ENCODE data around the gene DYNLT4. TPM values are rescaled to one million over a fixed set of nuclear protein-coding genes. Genes with fewer than 3 reads are reported as not detected.

Gene DYNLT4
- total and polyA plus RNA-seq, 2 donors (not counting 3 experiments of a cell fraction or from before 2014, with no cell fraction given) = 0.46 to 0.62 TPM

GRCh38 chr1:44785501-44786137 is 21.5 kb downstream of the DYNLT4 start:
- POLR2A ChIA-PET = no interaction called here

More at GRCh38 chr1:44785501-44786137, 21.5 kb downstream of the DYNLT4 start:
- intact Hi-C loops (cut with micrococcal nuclease) = loop anchor here (1.0 kb wide), 2 partner anchors 34 to 227 kb away; partner anchors contain the start of gene UROD
- Histone ChIP-seq H3K4me2 (ENCODE audit: insufficient read depth, low read length) (peak overlapping the region; percentile 43), H4K20me1 (replicated peaks; ENCODE audit: control insufficient read depth, extremely low read depth, insufficient read depth, low read length) (no peaks in the 10 kb centered on the region), H3K4me3 (replicated peaks in 1 of 3; ENCODE audit: insufficient read depth in 1 of 3, low read depth in 1 of 3, low read length in 3 of 3) (peak overlapping the region in 1 of 3 experiments; percentile 12), H3K9ac (replicated peaks; ENCODE audit: extremely low read depth, insufficient read depth, low read length) (no peak overlapping the region), H3K36me3 (ENCODE audit: control insufficient read depth in 2 of 2, extremely low read depth in 1 of 2, insufficient read depth in 2 of 2, low read length in 2 of 2) (no peaks in the 10 kb centered on the region), H3K9me3 (replicated peaks; ENCODE audit: control insufficient read depth, insufficient read depth, low read length) (no peaks in the 10 kb centered on the region), H3K27ac (ENCODE audit: insufficient read depth, low read depth, low read length) (no peak overlapping the region), H3K9me1 (replicated peaks; ENCODE audit: control insufficient read depth, extremely low read depth, insufficient read depth, low read length) (no peaks in the 10 kb centered on the region), H3K79me2 (ENCODE audit: control insufficient read depth, insufficient read depth, low read length) (no peaks in the 10 kb centered on the region), H3K27me3 (ENCODE audit: control insufficient read depth in 2 of 2, insufficient read depth in 2 of 2, low read length in 2 of 2) (no peaks in the 10 kb centered on the region), H3K4me1 (ENCODE audit: control insufficient read depth, extremely low read depth, insufficient read depth, low read length) (peaks cover 10% of the 10 kb centered on the region), H2AFZ (ENCODE audit: low read depth, low read length) (peak overlapping the region; percentile 70)
- CTCF ChIA-PET = interaction anchor here (1.2 to 1.9 kb wide), 4 partner anchors 10 to 225 kb away, joined by 4 to 5 read pairs (median 4); partner anchors contain the start of genes HECTD3, RNU5D-1 and RPS8
- DNase-seq (ENCODE audit: low read depth, low spot score) = no peak
- FAIRE-seq = no peak
- TF ChIP-seq EZH2 (IDR thresholded peaks at IDR 0.05; ENCODE audit: borderline replicate concordance, low read depth, low read length, severe bottlenecking) (no peak), JUN (IDR thresholded peaks at IDR 0.05; ENCODE audit: borderline replicate concordance, insufficient read depth, insufficient read length, low read depth) (no peak), FOS (IDR thresholded peaks at IDR 0.05; ENCODE audit: borderline replicate concordance, insufficient read depth, low read length) (no peak), POLR2A (IDR thresholded peaks at IDR 0.05; ENCODE audit: low read depth, low read length) (no peak), GATA2 (IDR thresholded peaks at IDR 0.05; ENCODE audit: insufficient read depth, insufficient read length, low read depth, low read length) (no peak), MYC (IDR thresholded peaks at IDR 0.05; ENCODE audit: low read depth, low read length) (no peak), POLR2AphosphoS5 (IDR thresholded peaks at IDR 0.05; ENCODE audit: insufficient read depth, low read depth, low read length) (no peak), MAX (IDR thresholded peaks at IDR 0.05; ENCODE audit: insufficient read depth, insufficient read length) (no peak)
- TF ChIP-seq, protein P1, sequence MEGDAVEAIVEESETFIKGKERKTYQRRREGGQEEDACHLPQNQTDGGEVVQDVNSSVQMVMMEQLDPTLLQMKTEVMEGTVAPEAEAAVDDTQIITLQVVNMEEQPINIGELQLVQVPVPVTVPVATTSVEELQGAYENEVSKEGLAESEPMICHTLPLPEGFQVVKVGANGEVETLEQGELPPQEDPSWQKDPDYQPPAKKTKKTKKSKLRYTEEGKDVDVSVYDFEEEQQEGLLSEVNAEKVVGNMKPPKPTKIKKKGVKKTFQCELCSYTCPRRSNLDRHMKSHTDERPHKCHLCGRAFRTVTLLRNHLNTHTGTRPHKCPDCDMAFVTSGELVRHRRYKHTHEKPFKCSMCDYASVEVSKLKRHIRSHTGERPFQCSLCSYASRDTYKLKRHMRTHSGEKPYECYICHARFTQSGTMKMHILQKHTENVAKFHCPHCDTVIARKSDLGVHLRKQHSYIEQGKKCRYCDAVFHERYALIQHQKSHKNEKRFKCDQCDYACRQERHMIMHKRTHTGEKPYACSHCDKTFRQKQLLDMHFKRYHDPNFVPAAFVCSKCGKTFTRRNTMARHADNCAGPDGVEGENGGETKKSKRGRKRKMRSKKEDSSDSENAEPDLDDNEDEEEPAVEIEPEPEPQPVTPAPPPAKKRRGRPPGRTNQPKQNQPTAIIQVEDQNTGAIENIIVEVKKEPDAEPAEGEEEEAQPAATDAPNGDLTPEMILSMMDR (IDR thresholded peaks at IDR 0.05; ENCODE audit: extremely low read depth in 1 of 2, insufficient read depth in 1 of 2, low read depth in 1 of 2, low read length in 2 of 2) = no peak
- dilution Hi-C loops (cut with MboI; ENCODE audit: extremely low pct_ligation_motif_present, low sequenced_read_pairs) = no loop called here
- BruUV-seq (replicated peaks) = no TSS peak
